GM12865 (cell line): ENCODE measurements around the gene CCR9.

ENCODE experiments used
- DNase-seq: peaks from one replicate; pipeline ENCODE4 v3.0.0; 2010; ENCODE audit warnings: low read depth
- H3K4me3 ChIP-seq: 2 replicates; pipeline ENCODE4 v1.5.1; 2011; ENCODE audit warnings: mild to moderate bottlenecking, low read depth, low read length, control low read depth
- TF ChIP-seq, protein P1 (sequence below): IDR thresholded peaks from 2 replicates; pipeline ENCODE4 v1.5.1; 2011; ENCODE audit warnings: low read length, control low read depth, low read depth, inconsistent platforms; ENCODE audit not compliant: insufficient read depth; ENCODE audit errors: missing control alignments

The CCR9 gene

DNA sequence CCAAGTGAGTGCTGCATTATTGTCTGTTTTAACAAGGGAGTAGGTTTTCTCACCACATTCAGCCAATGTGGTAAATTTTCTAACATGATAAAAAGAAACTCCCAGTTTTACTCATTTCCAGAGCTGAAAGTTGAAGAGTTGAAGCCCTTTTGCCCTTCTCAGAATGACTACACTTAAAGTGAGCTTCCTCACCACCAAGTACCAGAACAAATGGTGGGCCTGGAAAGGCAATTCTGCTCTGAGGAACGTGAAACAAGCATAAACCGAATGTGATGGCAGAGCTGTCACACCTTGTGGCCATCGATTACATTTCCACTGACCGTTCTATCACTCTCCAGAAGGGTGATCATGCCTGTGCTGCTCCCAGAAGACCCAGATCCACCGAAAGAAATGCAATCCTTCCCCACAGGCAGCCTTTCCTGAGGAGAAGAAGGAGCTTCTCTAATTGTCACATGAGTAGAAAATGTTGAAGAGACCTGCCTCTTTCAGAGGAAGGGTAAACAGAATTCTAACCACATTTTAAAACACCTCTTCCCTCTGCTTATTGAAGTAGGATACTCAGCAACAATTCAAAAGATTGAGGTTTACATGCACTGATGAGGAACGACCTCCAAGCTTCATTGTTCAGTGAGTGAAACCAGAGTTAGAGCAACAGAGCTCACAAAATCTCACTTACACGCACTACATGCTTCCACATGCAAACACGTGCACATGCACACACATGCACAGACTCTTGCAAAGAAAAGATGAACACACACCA, 21.4 kb upstream of the CCR9 start:
- TF ChIP-seq, protein P1, sequence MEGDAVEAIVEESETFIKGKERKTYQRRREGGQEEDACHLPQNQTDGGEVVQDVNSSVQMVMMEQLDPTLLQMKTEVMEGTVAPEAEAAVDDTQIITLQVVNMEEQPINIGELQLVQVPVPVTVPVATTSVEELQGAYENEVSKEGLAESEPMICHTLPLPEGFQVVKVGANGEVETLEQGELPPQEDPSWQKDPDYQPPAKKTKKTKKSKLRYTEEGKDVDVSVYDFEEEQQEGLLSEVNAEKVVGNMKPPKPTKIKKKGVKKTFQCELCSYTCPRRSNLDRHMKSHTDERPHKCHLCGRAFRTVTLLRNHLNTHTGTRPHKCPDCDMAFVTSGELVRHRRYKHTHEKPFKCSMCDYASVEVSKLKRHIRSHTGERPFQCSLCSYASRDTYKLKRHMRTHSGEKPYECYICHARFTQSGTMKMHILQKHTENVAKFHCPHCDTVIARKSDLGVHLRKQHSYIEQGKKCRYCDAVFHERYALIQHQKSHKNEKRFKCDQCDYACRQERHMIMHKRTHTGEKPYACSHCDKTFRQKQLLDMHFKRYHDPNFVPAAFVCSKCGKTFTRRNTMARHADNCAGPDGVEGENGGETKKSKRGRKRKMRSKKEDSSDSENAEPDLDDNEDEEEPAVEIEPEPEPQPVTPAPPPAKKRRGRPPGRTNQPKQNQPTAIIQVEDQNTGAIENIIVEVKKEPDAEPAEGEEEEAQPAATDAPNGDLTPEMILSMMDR: no peak
- DNase-seq: peak; percentile 94
- H3K4me3 ChIP-seq: no peak overlapping the region

DNA sequence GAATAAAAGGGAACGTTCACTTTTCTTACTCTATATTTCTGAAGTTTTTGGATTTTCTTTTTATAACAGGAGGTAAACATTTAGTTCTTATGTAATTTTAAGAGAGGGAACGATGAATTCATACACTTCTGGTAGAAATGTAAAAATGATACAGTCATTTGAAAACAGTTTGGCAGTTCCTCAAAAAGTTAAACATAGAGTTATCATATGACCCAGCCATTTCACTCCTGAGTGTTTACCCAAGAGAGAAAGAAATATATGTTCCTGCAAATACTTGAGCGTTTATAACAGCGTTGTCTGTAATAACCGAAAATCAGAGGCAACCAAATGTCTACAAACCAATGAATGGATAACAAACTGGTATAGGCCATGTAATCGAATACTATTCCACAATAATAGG, 20.8 kb upstream of the CCR9 start:
- DNase-seq: no peak
- no peak overlapping the region for H3K4me3 ChIP-seq
- TF ChIP-seq, protein P1: no peak

DNA sequence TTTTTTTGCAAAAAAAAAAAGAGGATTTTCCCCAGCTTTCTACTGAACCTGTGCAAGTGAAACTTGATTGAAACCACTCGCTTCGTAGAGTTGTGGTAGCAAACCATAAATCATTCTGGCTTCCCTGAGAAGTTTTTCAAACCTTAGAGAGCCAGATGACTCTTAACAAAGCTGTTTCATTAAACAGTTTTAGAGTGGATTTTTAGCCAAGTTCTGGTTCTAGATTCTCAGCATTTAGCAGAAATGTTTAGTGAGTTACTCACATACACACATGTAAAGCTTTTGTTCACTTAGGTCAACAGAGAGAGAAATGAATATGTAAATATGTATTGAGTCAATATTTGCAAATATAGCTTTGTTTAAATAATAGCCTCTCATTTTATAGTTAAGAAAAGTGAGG, 18.1 kb upstream of the CCR9 start:
- no peak overlapping the region for H3K4me3 ChIP-seq
- TF ChIP-seq, protein P1: no peak
- peak; percentile 69 for DNase-seq

DNA sequence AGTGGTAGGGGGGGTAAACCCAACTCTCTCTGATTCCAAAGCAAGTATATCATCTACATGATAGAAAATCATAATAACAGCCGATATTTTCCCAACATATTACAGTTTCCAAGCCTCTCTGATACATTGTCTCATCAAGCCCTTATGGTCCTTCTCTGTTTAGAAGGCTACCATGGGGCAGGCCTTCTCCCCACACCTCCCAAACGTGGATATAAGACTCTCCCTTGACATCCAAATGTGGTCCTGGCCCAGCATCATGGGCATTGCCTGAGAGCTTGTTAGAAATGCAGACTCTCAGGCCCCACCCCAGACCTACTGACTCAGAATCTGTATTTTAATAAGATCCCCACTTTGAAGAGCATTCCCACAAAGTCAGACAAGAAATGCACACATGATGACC, 17.7 kb upstream of the CCR9 start:
- H3K4me3 ChIP-seq: no peak overlapping the region
- no peak for DNase-seq
- TF ChIP-seq, protein P1: no peak

DNA sequence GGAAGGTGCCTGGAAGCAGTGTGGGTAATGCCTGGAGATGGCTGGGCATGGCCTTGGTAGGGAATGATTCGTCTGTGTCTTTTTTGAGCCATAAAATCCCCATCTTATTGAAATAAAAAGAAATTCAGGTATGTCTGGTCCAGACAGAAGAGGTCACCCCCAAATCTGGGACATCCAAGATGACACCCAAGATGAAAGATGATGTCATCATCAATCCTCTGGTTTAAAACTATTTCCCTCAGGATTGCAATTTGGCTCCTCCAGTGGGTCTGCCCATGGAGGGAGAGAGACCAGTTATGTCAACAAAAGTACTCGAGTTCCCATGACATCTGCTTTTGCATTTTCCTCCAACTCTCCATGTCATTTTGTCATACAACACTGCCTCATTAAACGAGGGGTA, 16.7 kb upstream of the CCR9 start:
- H3K4me3 ChIP-seq: no peak overlapping the region
- DNase-seq: no peak
- TF ChIP-seq, protein P1: no peak

DNA sequence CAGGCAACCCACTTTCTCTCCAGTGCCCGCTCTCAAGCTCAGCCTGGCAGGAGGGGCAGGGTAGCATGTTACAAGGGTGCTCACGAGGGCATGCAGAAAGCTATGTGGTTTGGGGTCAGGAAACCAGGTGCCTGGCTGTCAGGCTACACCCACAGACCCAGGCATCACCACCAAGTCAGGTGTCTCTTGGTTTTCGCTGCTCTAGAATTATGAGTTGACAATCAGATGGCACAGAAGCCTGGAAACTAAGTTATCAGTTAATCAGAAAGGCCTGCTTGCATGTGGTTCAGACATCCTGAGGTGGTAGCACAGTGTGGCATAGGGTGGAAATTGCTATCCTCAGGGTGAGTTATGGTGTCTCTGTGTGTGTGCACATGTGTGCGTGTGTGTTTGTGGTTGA, 16.2 kb upstream of the CCR9 start:
- TF ChIP-seq, protein P1: no peak
- peak; percentile 55 for DNase-seq

DNA sequence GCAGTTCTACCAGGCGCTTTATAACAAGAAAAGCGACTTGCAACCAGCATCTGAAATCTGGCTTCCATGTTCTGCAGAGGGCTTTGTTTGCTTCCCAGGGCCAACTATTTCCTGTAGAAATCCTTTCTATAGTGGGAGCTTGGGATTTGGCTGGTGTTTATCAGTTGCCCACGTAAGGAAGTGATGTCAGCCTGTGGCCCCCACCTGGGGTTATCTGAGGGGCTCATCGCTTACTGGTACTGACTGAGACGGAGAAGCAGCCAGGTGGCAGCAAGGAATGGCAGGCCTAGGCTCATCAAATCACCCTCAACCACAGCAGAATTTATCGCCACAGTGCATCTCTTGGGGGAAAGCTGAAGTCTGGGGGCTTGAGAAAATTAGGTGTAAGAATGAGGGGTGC, 14.6 kb upstream of the CCR9 start:
- H3K4me3 ChIP-seq: no peak overlapping the region
- DNase-seq: no peak
- TF ChIP-seq, protein P1: no peak

More for the DNA sequence above, 16.2 kb upstream of the CCR9 start:
- H3K4me3 ChIP-seq: no peak overlapping the region
